GM21786 (cell line): ENCODE results near the gene NTM.
"Not testable (repeated sequence)": the region's sequence is repeated elsewhere in the genome, so short reads cannot be mapped to it uniquely, and the experiment has no call there.

Experiments used
- ATAC-seq: cut with Tn5 transposase; IDR thresholded peaks from one replicate; pipeline ENCODE4 v1.9.1; 2021; ENCODE audit not compliant: unreplicated experiment

Gene NTM

GRCh38 chr11:132318421-132319157, 948.2 kb downstream of the NTM start:
- ATAC-seq = no peak

- ATAC-seq = not testable (repeated sequence)
Measured at GRCh38 chr11:132319419-132319818, 949.0 kb downstream of the NTM start.

- ATAC-seq = no peak
Measured at GRCh38 chr11:132330515-132330914, 960.1 kb downstream of the NTM start.

- no peak for ATAC-seq
Measured at GRCh38 chr11:132332521-132332920, 962.1 kb downstream of the NTM start.

- no peak for ATAC-seq
Measured at GRCh38 chr11:132334769-132335280, 964.4 kb downstream of the NTM start.

- ATAC-seq = no peak
Measured at GRCh38 chr11:132335311-132335710, 964.9 kb downstream of the NTM start.

GRCh38 chr11:132336781-132337535, 966.5 kb downstream of the NTM start:
- no peak for ATAC-seq

- ATAC-seq = no peak
Measured at GRCh38 chr11:132337819-132338416, 967.5 kb downstream of the NTM start.

- no peak for ATAC-seq
Measured at GRCh38 chr11:132342408-132342807, 972.0 kb downstream of the NTM start.

- peak; percentile 59 for ATAC-seq
Measured at GRCh38 chr11:132343445-132344175, 973.2 kb downstream of the NTM start.

- ATAC-seq = no peak
Measured at GRCh38 chr11:132346558-132347148, 976.2 kb downstream of the NTM start.

- ATAC-seq = no peak
Measured at GRCh38 chr11:132347156-132348090, 977.0 kb downstream of the NTM start.

- ATAC-seq = no peak
Measured at GRCh38 chr11:132349811-132350733, 979.7 kb downstream of the NTM start.

GRCh38 chr11:132351050-132351449, 980.6 kb downstream of the NTM start:
- no peak for ATAC-seq

GRCh38 chr11:132352497-132352896, 982.1 kb downstream of the NTM start:
- ATAC-seq = no peak

GRCh38 chr11:132353255-132353654, 982.8 kb downstream of the NTM start:
- ATAC-seq = no peak

- ATAC-seq = peak; percentile 80
Measured at GRCh38 chr11:132357811-132358572, 987.6 kb downstream of the NTM start.

GRCh38 chr11:132358573-132358953, 988.1 kb downstream of the NTM start:
- ATAC-seq = peak; percentile 38
